SK-N-MC (cell line): Measurements from ENCODE around the gene PCSK4.
A peak's percentile ranks its signal among the peaks of the same experiment; 100 is the strongest.

Experiments
- DNase-seq: peaks from one replicate; pipeline ENCODE4 v3.0.0-alpha.2; 2011; ENCODE audit warnings: low read depth, low spot score
- H3K27ac ChIP-seq: fragments of 200-600 bp; sonication (generic); 2 replicates; pipeline ENCODE4 v1.5.1; 2016; ENCODE audit warnings: mixed run types
- H3K36me3 ChIP-seq: fragments of 200-600 bp; sonication (generic); 2 replicates; pipeline ENCODE4 v1.6.1; 2017; ENCODE audit warnings: antibody characterized with exemption, low read length, mixed read lengths; ENCODE audit not compliant: insufficient read depth
- H3K4me3 ChIP-seq: fragments of 200-600 bp; sonication (generic); 2 replicates; pipeline ENCODE4 v1.5.1; 2016
- H3K9ac ChIP-seq: fragments of 200-600 bp; sonication (generic); 2 replicates; pipeline ENCODE4 v1.8.0; 2017; ENCODE audit warnings: mixed run types, mixed read lengths; ENCODE audit not compliant: insufficient read length
- H3K9me3 ChIP-seq: fragments of 200-600 bp; sonication (generic); 2 replicates; pipeline ENCODE4 v1.6.1; 2017; ENCODE audit warnings: low read depth, mild to moderate bottlenecking, antibody characterized with exemption, low read length, moderate library complexity, mixed read lengths
- EZH2 ChIP-seq: fragments of 200-600 bp; sonication (generic); IDR thresholded peaks from one replicate; pipeline ENCODE4 v1.6.1; 2017; ENCODE audit warnings: antibody characterized with exemption
- FOXP2 ChIP-seq: optimal IDR thresholded peaks from 2 replicates; pipeline ENCODE3; 2011; ENCODE audit warnings: mild to moderate bottlenecking, moderate library complexity; ENCODE audit not compliant: insufficient read depth; ENCODE audit errors: extremely low read length, control extremely low read depth
- POLR2AphosphoS5 ChIP-seq: IDR thresholded peaks from 2 replicates; pipeline ENCODE4 v1.6.1; 2012; ENCODE audit warnings: mild to moderate bottlenecking, low read depth, low read length, borderline replicate concordance

PCSK4 gene

DNA sequence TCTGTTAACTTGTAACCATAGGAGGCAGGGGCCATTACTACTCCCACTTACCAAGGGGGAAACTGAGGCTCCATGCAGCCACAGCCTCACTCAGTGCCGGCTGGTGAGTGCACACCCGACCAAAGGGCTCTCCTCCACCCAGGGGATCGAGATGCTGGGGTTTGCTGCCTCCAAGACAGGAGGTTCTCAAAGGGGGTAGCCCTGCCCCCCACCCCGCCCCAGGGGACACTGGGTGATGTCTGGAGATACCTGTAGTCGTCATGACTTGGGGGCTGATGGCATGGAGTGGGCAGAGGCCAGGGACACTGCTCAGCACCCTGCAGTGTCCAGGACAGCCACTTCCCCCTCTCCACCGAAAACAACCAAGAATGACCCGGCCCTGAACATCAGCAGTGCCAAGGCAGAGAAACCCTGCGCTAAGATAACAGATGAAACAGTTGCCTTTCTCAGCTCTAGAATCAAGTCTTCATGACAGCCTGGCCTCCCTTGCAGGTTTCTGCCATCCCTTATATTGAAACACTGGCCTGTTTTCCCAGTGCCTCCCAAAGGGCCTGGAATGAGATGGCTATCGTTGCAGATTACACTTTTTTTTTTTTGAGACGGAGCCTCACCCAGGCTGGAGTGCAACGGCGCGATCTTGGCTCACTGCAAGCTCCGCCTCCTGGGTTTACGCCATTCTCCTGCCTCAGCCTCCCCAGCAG, 4.1 kb upstream of the PCSK4 start:
- Histone ChIP-seq H3K9me3 (no peaks in the 10 kb centered on the region), H3K4me3 (no peak overlapping the region), H3K9ac (no peak overlapping the region), H3K36me3 (no peaks in the 10 kb centered on the region), H3K27ac (no peak overlapping the region)
- no peak for DNase-seq
- TF ChIP-seq POLR2AphosphoS5 (no peak), EZH2 (no peak), FOXP2 (no peak)

DNA sequence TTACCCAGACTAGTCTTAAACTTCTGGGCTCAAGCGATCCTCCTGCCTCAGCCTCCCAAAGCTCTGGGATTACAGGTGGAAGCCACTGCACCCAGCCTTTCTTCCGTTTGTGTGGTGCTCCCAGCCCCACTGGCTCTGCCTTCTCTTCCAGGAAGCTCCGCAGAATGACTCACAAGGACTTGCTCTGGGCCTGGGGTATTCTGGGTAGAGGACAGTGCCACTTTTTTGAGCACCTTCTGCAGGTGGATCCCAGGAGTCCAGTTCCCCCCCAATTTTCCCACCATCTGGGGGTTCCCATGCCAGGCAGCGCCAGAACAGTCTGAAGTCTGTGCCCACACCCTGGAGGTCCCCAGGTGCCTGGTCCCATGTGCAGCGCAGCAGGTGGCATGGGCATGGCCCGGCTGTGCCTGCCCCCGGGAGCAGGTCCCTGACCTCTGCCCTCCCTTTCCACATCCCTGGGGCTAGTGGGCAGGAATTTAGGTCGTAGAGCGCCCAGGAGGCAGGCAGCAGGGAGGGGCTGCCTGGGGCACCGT, 2.4 kb upstream of the PCSK4 start:
- no peak overlapping the region for H3K9ac ChIP-seq
- no peak overlapping the region for H3K4me3 ChIP-seq
- H3K36me3 ChIP-seq = no peaks in the 10 kb centered on the region
- no peak for DNase-seq
- H3K9me3 ChIP-seq = no peaks in the 10 kb centered on the region
- H3K27ac ChIP-seq = no peak overlapping the region
- TF ChIP-seq POLR2AphosphoS5 (no peak), EZH2 (no peak), FOXP2 (no peak)

DNA sequence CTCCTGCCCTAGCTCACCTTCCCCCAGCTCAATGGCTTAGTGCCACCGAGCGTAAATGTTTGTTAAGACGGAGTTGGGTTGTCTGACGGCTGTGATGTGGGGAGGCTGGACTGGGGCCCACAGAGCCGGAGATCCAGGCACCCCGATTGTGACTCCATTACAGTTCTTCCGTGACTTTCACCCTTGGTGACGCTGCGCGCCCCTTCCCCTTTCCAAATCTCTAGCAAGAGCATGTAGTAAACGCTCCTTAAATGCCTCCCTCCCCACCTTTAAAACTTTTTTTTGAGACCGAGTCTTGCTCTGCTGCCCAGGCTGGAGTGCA, 1.7 kb upstream of the PCSK4 start:
- no peak overlapping the region for H3K9ac ChIP-seq
- no peak overlapping the region for H3K4me3 ChIP-seq
- H3K36me3 ChIP-seq = no peaks in the 10 kb centered on the region
- no peak for DNase-seq
- TF ChIP-seq FOXP2 = no peak
- no peak for TF ChIP-seq EZH2
- no peak for TF ChIP-seq POLR2AphosphoS5
- no peaks in the 10 kb centered on the region for H3K9me3 ChIP-seq
- H3K27ac ChIP-seq = no peak overlapping the region

DNA sequence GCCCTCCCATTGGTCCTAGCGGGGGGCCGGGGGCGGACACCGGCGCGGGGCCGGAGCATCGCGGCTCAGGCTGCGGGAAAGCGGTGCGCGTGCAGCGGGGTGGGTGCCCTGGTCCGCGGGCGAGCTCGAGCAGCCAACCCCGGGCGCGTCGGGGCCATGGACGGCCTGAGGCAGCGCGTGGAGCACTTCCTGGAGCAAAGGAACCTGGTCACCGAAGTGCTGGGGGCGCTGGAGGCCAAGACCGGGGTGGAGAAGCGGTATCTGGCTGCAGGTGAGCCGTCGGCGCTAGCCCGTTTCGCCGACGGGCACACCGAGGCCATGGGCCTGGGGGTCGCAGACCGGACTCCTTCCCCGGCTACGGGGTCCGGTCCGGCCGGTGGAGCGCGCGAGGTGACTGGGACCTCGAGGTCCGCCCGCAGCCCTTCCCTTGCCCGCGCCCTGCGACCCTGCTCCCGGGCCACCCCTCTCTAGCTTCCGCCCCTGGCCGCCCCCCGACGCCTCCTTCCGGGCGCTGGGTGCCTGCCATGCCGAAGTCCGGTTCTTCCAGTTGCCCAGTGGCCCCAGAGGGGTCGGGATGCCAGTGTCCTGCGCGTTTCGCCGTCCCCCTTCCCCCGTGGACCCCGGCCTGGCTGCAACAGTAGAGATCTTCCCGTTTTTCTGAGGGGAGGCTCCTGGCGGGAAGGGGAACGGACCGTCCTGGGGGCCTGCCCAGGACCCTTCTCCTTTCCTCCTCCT, 1.1 kb upstream of the PCSK4 start, which contains the start of gene REEP6:
Gene REEP6 (plus strand): TSS at position 68 of the 735 bp plus-strand sequence. CDS start 89 bp downstream, at position 157.
- peak within 1 kb of the TSS; percentile 68 for H3K27ac ChIP-seq
- H3K9ac ChIP-seq = peak within 1 kb of the TSS; percentile 82
- no peaks in the 10 kb centered on the region for H3K9me3 ChIP-seq
- peak; percentile 43; the same call in 1 of the 2 replicates for TF ChIP-seq POLR2AphosphoS5
- TF ChIP-seq EZH2 = no peak
- H3K4me3 ChIP-seq = peak within 1 kb of the TSS; percentile 88
- H3K36me3 ChIP-seq = no peaks in the 10 kb centered on the region
- no peak for DNase-seq

DNA sequence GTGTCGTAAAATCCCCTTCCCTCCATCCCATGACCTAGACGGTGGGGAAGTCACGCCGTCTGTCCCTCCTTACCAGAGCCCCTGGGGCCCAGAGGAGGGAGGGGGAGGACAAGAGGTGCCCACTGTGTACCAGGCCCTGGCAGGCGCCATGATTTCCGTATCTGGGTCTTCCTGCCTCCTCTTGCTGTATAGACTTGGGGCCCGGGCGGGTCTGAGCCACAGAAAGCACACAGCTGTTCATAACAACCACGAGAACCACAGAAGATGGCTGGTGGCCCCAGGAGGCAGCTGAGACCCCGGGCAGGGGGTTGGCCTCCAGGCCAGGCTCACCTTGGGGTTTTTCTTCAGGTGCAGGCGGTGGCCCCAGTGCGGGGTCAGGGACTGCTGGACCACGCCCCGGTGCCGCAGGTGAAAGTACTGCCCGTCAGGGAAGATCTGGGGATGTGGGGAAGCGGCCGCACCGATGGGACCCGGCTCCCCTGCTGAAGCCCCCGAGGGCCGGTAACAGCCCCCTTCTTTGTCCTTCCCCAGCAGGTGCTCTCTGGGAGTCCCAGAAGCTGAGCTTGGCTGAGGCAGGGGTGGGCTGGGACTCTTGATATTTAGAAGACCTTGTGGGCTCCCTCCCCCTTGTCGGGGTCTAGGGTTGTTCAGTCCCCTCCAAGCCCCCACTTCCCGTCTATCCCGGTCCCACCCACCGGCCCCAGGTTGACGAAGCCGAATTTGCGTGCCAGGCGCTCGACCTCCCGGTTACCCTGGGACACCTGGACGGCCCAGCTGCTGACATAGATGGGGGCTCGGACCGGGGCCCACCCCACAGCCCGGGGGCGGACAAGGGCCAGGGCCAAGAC, 463 bp downstream of the PCSK4 start:
- Histone ChIP-seq H3K36me3 (no peaks in the 10 kb centered on the region), H3K27ac (peak overlapping the region; percentile 22; the same call in 1 of the 2 replicates), H3K4me3 (peak overlapping the region; percentile 88), H3K9ac (peak overlapping the region; percentile 82), H3K9me3 (no peaks in the 10 kb centered on the region)
- no peak for DNase-seq
- TF ChIP-seq POLR2AphosphoS5 (peak; percentile 61; the same call in 1 of the 2 replicates), FOXP2 (no peak), EZH2 (no peak)

DNA sequence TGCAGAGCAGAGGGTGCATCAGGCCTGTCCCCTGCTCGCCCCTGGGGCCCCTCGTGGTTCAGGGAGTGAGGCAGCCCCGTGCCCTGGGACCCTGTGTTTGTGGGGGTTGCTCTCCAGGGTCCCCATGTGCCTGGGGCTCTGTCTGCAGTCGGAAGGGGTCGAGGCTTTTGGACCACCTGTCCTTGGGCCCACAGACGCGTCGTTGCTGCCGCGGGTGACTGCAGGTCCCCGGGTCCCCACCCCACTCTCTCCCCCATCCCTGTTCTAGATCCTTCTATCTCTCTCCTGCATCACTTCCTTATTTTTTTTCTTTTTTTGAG, 1.9 kb downstream of the PCSK4 start:
- DNase-seq = no peak
- Histone ChIP-seq H3K9me3 (no peaks in the 10 kb centered on the region), H3K27ac (no peak overlapping the region), H3K9ac (no peak overlapping the region), H3K4me3 (no peak overlapping the region), H3K36me3 (no peaks in the 10 kb centered on the region)
- TF ChIP-seq POLR2AphosphoS5 (no peak), FOXP2 (no peak), EZH2 (no peak)

DNA sequence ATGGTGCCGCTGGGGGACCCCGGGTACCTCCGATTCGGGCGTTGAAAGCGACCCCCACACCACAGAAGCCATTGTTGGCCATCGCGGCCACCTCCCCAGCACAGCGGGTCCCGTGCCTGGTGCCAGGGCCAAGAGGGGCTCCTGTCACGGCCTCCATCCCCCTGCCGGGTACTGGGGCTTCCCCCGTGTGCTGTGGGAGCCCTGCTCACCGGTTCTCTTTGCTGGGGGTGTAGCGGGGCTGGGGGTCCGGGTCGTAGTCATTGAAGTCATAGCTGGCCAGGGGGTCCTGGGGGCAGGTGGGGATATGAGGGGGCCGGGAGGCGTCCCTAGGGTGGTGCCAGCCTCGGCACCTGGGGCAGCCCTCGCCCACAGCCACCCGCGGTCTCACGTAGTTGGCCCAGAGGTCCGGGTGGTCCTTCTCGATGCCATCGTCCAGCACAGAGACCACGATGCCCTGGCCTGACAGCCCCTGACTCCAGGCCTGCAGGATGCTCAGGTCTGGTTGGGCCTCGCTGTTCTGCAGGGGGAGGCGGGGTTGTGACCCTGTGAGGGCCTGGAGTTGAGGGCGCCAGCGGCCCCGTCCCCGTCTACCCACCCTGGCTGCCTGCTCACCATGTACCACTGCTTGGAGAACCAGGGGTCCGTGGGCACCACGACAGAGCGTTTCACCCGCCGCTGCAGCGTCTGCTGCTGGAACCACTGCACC, 2.4 kb downstream of the PCSK4 start:
- no peak overlapping the region for H3K27ac ChIP-seq
- no peak for DNase-seq
- H3K9me3 ChIP-seq = no peaks in the 10 kb centered on the region
- TF ChIP-seq POLR2AphosphoS5 (no peak), EZH2 (no peak), FOXP2 (no peak)
- no peak overlapping the region for H3K9ac ChIP-seq
- H3K36me3 ChIP-seq = no peaks in the 10 kb centered on the region
- H3K4me3 ChIP-seq = no peak overlapping the region
